Fibroblast of lung (primary cell): Measurements from ENCODE around the gene PLEKHA4.

Source experiments
- CTCF ChIP-seq, 2 donors: IDR thresholded peaks in 1 of 2; conservative IDR thresholded peaks in 1 of 2; 1 replicate in 1 of 2; 2 replicates in 1 of 2; pipeline ENCODE4 v1.5.1; 2011 to 2012; ENCODE audit warnings: low read length in 2 of 2, control low read depth in 1 of 2, inconsistent platforms in 1 of 2, low read depth in 1 of 2, mild to moderate bottlenecking in 1 of 2
- EZH2 ChIP-seq: IDR thresholded peaks from 2 replicates; pipeline ENCODE4 v1.5.1; 2012; ENCODE audit warnings: low read length, control low read depth, mild to moderate bottlenecking; ENCODE audit errors: missing control alignments

DNA sequence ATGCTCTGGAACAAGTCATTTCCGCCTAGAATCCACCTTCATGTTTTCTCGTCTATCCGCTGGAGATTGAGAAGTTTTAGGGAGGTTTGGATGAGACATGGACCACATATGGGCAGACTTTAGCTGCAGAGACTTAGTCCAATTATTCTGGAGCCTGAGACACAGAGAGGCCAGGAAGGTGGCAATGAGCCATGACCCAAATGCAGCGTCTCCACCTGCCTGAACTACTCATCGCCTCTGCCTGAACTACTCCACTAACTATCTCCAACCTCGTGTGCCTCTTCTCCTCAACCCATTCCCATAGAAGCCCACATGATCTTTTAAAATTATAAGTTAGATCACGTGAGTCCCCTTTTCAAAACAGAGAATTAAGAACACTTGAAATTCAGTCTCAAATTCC lies 5.6 kb downstream of the PLEKHA4 start:
- no peak for TF ChIP-seq CTCF (conservative IDR thresholded peaks at IDR 0.05 in 1 of 2, IDR thresholded peaks at IDR 0.05 in 1 of 2; ENCODE audit: low read depth in 1 of 2, low read length in 2 of 2)
- no peak for TF ChIP-seq EZH2
